NCI-H1048 (cell line): ENCODE results near the gene RAB30.

Source experiments
- DNase-seq: peaks from one replicate; lab custom pipeline; 2025; lab: John Stamatoyannopoulos, UW

The RAB30 gene

DNA sequence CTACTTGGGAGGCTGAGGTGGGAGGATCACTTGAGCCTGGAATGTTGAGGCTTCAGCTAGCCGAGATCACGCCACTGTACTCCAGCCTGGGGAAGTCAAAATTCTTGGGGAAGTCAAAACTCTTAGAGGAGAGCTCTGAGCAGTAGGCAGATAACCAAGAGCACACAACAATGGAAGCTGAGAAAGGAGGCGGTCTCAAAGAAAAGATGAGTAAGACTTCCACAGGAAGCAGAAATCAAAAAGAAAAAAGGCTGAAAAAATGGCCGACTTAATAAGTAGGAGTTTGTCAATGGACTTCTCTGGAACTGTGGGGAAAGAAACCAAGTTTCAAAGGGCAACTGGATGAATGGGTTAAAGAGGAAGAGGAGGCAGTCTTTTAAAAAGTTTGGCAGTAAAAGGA, 32.1 kb downstream of the RAB30 start:
- DNase-seq: no peak

- no peak for DNase-seq
Observed at GRCh38 chr11:83037877-83038276, 33.8 kb downstream of the RAB30 start.

DNA sequence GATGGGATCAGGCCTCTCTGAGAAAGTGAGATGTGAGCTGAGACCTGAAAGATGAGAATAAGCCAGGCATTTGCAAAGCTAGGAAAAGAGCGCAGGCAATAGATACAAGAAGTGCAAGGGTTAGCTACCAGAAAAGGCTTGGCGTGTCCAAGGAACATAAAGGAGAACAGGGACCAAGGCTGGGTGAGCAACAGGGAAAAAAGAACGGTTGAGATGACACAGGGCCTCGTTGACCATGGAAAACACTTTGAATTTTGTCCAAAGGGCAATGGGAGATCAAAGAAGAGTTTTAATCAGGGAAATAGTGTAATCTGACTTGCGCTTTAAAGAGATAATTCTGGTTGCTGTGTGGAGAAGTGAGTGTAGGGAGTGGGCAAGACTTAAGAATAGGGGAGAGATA, 35.0 kb downstream of the RAB30 start:
- DNase-seq: no peak

DNA sequence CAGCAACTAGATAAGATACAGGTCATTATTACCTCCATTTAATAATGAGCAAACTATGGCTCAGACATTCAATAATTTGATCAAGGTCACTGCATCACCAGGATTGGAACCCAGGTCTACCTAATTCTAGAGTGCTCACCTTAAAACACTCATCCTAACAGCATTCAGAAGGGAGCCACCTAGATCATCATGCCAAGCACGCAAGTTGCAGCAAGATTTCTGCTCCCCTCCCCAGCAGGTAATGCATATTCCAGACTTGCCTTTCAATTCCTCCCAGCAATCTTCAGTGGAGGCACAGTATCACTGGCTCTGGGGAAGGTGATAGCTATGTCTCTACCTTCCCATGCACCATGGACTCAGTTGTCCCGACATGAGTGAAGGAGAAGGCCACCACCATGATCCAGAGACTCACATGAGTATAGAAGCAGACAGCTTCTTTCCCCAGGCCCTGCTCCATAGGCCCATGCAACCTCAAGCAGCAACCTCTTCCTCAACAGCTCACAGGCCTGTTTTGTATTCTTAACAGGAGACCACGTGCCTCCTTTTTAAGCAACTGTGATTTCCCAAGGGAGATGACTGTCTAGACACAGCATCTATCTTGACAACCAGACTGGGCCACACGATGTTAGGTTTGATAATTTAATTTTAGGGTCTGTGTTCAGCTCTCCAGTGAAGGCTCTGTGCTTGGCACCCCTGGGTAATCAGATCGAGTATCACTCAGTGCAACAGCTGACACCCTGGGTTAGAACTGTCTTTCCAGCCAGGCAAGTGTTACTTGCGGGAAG, 36.4 kb downstream of the RAB30 start:
- no peak for DNase-seq

DNA sequence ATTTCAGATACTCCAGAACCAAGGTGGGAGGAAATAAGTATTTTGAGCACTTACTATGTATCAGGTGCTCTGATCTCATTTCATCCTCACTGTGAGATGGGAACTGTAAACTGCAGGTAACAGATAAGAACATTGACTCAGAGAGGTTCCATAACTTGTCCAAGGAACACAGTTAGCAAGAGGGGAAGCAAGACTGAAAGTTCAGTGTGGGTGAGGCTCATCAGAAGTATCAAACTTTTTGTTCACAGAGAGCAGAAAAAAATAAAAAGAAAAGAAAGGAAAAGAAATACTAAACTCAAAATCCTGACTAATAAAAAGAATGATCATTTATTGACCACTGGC, 37.1 kb downstream of the RAB30 start:
- no peak for DNase-seq

DNA sequence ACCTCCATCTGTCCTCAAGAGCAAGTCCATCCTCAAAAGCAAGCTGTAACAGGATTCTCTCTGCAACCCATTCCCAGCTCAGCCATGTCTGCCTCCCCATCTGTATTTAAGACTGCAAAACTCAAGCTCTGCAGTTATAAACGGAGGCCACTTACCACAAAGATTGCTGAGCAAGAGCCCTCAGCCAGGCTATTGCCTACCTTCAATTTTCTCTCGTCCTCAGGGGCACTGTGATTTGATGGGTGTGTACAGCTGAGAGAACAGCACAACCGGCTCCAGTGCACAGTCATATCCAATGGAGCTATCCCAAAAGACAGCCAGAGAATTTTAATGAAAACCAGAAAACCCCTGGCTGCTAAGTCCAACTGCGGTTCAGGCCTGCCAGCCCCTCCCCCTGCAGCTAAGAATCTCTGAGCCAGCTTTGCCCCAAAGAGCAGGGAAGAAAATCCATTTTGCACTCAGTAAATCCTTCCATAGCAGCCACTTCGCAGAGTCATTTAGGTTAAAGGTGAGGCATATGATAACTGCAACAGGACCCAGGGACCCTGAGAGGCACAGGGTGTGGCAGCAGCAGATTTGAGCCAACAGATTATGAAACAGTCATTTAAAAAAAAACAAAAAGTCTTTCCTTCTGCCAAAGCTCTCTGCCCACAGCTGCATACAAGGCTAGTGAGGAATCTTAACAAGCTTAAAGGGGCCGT, 37.6 kb downstream of the RAB30 start:
- DNase-seq: no peak

GRCh38 chr11:83033371-83033770, 38.3 kb downstream of the RAB30 start:
- DNase-seq: no peak

DNA sequence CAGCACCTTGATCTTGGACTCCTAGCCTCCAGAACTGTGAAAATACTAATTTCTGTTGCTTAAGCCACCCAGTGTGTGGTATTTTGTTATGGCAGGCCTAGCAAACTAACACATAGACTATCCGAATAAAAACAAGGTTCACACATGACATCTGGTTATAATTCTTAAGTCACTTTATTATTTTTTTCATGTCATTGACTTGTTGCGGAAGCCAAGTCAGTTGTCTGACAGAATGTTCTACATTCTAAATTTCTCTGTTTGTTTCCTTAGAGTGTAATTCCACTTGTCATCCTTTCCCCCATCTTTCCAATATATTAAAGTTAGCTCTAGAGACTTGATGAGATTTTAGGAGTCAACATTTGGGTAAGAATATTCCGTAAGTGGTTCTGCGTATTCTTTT, 40.6 kb downstream of the RAB30 start:
- no peak for DNase-seq

DNA sequence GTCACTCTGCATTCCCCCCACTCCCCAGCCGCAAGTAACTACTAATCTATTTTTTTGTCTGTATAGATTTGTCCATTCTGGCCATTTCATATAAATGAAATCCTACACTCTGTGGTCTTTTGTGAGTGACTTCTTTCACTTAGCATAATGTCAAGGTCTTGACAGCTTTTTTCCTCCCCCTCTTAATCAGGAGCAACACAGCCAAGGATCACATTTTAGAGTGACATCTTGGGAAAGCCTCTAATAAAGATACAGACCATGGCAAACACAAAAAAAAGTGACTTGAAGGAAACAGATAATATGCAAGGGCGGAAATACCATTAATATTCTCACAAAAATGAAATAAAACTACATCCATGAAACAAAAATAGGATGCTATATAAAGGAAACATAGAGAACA, 43.9 kb downstream of the RAB30 start:
- no peak for DNase-seq

DNA sequence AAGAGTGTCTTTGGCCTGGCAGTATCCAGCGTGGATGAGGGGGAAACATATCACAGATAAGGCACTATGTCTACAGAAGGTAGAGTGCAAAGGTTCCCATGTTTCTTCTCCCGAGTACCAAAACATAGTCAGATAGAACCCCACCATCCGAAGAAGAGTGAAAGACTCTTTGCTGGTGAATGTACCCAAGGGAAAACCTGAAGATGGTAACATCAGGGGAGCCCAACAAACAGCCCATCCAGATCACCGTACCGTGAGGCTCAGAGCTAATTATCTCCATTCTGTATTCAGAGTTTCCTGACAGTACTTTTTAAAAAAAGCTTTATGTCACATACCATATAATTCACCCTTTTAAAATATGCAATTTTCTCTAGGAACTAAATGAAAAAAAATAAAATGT, 44.4 kb downstream of the RAB30 start:
- DNase-seq: no peak

DNA sequence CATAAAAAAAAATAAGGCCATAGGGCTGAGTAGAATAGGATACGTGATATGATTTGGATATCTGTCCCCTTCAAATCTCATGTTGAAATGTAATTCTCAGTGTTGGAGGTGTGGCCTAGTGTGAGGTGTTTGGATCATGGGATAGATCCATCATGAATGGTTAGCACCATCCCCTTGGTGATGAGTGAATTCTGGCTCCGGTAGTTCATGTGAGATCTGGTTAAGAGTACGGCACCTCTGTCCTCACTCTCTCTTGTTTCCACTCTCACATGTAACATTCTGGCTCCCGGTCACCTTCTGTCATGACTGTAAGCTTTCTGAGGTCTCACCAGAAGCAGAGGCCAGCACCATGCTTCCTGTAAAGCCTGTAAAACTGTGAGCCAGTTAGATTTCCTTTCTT, 45.5 kb downstream of the RAB30 start:
- DNase-seq: no peak

DNA sequence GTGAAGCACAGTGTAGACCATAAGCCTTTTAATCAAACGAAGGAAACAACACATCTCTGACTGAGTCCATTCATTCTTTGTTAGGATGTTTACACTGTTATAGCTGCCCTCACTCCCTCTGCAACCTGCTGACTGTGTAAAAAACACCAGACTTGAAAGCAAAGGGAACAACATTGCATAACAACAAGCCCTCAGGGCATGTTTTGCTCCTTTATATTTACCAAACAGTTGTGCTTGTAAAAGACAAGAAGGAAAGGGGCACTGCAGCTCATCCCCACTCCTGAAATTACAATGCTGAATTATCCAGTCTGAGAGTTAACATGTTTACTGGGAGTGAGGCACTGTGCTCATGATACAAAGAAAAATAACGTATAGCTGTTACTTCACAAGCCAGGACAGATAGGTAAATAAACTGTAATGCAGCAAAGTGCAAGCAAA, 46.4 kb downstream of the RAB30 start:
- DNase-seq: no peak

GRCh38 chr11:83024270-83024854, 47.3 kb downstream of the RAB30 start:
- DNase-seq: no peak

DNA sequence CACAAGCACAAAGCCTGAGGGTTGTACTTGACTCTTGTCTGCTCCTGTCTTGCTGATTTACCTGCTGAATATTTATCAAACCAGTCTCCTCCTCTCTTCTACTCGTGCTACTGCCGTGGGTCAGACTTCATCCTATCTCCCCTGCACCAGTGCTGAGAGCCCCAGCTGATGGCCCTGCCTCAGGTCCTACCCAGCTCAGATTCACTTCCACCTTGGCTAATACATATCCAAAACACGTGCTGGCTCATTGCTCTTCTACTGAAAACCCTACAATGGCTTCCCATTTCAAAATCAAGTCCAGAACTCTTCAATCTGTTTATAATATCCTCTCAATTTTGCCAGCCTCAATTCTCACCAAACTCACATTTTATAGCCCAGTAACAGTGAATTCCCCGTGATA, 48.3 kb downstream of the RAB30 start:
- DNase-seq: no peak

DNA sequence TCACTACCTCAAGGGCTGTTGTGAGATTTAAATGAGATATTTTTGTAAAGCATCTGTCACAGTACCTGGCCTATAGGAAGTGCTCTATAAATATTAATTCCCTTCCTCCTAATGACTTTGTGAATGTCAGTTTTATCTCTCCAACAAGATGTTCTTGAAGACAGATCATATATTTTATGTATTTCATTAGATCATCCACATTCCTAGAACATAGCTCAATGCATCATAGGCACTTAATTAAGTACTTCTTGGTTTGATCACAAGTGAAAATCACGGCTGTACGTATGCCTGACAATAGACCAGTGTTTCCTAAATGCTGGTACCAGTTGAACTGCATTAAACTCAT, 49.9 kb downstream of the RAB30 start:
- DNase-seq: no peak

GRCh38 chr11:83020942-83021779, 50.5 kb downstream of the RAB30 start:
- no peak for DNase-seq

GRCh38 chr11:83019888-83020579, 51.7 kb downstream of the RAB30 start:
- DNase-seq: no peak

- no peak for DNase-seq
Observed at GRCh38 chr11:83014951-83015350, 56.7 kb downstream of the RAB30 start.

- no peak for DNase-seq
Observed at GRCh38 chr11:83012168-83013067, 59.3 kb downstream of the RAB30 start.

GRCh38 chr11:83011333-83012167, 60.1 kb downstream of the RAB30 start:
- DNase-seq: no peak
